GM04504 (cell line): ENCODE measurements around the gene CHRD.

Experiments
- DNase-seq: peaks from one replicate; pipeline ENCODE4 v3.0.0-alpha.2; 2012; ENCODE audit warnings: low read depth

The CHRD gene

DNA sequence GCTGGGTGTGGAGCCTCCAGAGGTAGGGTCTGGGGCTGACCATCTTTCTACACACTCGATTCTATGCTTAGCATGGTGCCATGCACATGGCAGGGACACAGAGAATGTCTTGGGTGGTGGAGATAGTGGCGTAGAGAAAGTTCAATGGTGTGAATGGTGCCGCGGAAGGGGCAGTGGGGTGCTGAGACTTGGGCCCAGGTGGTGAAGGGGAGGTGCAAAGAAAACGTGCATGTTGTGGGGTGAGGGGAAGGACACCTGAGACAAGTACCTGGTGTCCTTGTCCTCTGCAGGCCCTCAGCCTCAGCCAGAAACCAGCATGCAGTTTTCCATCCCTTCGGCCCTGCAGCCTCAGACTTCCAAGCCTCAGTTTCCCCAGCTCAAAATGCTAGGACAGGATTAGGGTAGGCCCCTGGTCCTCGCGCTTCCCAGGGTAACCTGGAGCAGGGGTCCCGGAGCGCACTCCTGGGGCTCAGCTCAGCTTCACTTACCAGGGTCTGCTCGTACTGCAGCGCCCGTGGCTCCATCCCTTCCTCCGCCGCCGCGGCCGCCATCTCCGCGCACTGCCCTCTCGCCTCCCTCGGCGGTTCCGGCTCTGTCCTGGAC is 18.8 kb upstream of the CHRD start:
- no peak for DNase-seq

DNA sequence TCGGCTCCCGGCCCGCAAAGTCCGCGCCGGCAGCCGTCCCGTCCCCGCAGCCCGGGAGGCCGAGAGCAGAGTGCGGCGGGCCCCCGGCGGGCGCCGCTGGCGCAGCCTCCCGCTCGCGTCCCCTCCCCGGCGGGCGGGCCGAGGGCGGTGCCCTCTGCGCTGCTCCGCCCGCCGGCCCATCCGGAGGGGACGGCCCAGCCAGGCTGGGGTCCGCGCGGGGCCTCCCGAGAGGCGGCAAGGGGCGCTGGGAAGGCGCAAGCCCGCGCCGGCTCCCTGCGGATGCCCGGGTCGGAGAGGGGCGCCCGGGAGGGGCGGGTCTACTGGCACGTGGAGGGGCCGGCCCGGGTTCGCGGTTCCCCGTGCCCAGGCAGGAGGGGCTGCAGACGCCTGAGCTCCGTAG is 18.3 kb upstream of the CHRD start, which contains the start of the genes CLCN2 and POLR2H:
CLCN2 (minus strand) TSS at position 74 of the 400 bp plus-strand sequence. CDS start 126 bp downstream, outside the sequence.
POLR2H (plus strand) TSS at position 179 of the 400 bp plus-strand sequence. CDS start 1,783 bp downstream, outside the sequence.
- no peak for DNase-seq

DNA sequence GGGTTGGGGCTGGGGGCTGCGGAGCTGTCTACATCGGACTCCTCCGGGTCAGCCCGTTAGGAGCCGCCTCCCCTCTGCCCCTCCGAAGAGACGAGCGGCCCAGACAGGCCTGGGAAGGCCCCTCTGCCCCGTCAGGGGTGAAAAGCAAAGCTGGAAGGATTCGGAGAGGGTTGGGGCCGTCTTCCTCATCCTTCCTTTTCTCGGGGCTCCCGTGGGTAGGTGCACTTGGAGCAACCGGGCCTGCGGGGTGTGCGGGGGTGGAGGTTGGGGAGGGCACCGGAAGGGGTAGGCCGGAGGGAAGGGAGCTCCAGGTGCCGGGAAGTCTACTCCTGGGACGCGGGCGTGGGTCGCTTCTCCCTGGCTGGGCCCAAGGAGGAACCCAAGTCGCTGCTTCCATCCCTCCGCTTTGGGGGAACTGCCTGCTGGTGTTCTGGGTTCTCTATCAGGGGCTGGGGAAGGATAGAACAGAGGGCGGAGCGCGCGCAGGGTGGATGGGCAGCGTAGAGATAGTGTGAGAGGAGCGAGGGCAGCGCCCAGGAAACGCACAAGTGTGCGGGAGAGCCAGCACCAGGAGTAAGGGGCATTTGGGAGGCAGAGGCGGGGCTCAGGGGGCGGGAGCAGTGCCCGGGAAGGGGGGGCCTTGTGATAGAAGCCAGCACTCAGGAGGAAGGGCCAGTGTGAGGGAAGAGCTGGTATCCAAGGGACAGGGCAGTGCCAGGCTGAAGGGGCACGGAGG is 17.8 kb upstream of the CHRD start:
- no peak for DNase-seq

DNA sequence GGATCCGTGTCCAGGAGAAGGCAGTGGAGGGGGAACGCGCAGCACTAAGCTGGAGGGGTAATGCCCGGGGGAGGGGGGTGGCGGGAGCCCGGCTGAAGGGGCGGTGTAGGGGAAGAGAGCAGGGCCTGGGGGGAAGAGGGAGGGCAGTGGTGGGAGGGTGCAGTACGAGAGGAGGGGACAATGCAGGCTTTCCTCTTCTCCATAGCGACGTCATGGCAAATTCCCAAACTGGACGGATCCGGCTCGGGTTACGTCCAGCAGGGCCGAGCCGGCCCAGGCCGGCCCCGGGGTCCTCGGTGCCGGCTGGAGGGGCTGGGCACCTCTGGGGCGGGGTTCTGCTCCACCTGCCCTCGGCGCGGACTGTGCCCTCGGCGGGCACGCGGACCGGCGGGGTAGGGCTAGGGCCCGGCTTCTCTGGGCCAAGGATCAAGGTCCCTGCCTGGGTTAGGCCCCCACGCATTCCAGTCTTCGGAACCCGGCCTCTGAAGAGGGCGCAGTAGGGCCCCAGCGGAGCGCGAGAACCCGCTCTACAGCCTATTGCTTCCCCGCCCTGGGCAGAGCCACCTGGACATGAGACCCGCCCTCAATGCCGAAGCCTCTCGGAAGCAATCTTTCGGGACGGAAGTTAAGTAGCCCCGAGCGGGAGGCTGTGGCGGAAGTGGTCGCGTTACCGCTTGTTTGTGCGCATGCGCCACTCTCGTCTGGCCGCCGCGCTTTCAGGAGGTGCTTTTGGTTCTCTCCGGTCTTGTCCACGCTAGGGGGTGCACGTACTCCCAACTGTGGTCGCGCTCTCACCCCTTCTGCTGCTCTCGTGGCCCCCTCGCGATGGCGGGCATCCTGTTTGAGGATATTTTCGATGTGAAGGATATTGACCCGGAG is 16.9 kb upstream of the CHRD start:
- peak; percentile 93 for DNase-seq

DNA sequence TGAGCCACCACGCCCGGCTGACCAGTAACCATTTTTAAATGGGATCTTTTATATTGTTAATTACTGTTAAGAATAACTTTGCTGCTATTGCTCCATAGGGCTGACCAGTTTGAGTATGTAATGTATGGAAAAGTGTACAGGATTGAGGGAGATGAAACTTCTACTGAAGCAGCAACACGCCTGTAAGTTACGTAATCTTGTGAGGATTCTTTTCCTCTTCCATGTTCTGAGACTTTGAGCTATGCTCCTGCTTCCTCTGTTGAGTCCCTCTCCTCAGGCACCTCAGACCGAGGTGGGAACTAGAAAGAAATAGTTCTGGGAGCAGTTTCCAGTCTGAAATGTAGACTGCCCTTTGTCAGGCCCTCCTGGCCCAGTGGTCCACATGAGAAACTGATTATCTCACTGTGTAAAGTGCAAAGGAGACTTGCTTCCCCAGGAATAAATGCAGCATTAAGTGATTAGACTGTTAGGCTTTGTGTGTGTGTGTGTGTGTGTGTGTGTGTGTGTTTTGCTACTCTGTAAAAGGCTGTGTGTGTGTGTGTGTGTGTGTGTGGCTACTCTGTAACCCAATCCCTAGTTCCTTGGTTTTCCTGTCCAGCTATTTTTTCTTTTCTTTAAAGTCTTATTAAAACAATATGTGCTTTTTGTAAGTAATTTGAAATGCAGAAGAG is 13.1 kb upstream of the CHRD start:
- DNase-seq, result no peak

DNA sequence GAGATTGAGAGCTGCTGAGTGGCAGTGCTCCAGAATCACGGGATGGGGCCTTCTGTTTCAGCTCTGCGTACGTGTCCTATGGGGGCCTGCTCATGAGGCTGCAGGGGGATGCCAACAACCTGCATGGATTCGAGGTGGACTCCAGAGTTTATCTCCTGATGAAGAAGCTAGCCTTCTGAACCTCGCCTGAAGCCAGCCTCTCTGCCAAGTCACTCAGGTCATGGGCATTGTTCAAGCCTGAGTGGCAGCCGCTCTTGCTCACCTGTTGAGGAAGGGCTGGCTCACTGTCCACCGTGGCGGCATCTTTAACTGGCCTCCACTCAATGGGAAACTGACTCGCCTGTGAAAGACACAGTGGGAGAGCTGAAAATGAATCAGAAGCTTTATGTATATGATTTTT is 11.7 kb upstream of the CHRD start:
- no peak for DNase-seq

DNA sequence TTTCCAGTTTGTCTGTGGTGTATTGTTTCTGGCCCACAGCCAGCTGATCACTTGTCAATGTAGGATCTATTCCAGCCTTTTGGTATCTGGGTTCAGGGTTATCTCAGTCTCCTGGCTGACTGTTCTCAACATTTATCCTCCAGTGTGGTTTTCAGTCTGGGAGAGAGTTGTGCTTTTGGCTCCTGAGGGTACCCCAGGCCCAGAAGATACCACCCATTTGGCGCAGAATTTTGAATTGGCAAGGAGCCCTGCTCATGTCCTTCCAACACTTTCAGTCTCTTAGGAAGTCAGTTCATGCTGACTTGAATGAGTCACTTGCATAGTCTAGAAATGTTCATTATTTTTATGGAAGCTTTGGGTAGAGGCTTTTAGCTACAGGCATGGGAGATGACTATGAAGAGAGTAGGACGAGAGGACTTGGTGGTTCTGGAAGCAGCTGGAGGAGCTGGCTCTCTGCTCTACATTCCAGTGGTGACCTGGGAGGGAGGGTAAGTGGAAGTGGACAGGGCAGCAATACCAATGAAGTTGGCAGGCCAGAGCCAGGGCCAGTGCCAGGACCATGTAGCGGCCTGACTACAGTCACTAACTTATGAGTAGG is 11.2 kb upstream of the CHRD start:
- no peak for DNase-seq

DNA sequence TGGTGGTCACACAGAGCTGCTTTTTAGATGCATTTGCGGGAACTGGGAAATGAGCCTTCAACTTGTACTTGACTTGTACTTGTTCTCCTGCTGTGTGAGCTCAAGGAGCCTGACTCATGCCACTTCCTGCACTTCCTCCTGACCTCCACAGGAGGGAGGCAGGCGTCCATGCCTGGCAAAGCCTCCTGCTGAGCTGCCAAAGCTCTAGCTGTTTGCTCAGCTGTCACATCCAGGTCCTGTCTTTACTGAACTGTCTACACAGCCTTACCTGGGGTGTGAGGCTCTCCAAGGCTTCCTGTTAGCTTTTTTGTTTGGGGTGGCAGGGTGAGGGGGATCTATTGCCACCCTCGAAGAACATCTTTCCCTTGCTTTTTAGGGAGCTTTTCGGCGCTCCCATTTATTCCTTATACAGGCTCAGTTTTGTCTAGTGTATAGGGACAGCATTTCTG is 8.3 kb upstream of the CHRD start:
- DNase-seq, result peak; percentile 74

DNA sequence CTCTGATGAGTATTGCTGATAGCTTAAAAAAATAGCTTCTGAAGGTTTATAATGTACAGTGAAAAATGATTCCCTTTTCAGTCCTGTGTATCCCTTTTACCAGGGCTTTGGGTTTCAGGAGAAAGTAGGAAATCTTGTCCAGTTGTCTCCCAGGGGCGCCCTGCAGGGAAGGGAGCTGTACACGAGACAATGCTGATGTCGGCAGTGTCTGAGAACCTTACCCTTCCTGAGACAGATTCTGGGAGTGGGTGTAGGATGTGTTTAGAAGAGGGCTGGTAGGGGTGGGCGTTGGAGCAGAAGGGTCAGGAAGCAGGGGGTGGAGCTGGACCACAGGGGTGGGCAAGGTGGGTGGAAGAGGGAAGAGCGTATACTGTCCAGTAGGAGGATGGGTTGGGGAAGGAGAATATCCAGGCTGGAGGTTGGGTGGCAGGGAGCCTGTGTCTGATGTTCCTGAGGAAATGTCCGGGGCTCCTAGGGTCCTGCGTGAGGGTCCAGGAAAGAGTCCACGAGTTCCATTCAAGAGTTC is 7.5 kb upstream of the CHRD start:
- DNase-seq, result no peak

DNA sequence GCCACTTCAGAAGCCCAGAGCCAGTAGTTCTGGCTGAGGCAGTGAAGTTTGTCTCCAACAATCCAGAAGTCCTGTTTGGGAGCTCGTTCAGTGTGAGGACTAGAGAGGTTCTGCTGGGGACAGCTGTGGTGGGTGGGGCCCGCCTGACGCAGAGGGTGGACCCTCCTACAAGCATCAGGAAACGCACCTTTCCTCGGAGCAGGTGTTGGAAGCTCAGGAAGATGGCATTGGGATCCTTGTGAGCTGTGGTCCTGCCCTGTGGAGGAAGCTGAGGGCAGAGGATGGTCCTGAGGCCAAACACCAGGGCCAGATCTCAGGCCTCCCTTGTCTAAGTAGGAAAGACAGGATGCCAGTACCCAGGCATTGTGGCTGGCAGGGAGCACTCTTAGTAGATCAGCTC is 6.9 kb upstream of the CHRD start:
- DNase-seq, result no peak

DNA sequence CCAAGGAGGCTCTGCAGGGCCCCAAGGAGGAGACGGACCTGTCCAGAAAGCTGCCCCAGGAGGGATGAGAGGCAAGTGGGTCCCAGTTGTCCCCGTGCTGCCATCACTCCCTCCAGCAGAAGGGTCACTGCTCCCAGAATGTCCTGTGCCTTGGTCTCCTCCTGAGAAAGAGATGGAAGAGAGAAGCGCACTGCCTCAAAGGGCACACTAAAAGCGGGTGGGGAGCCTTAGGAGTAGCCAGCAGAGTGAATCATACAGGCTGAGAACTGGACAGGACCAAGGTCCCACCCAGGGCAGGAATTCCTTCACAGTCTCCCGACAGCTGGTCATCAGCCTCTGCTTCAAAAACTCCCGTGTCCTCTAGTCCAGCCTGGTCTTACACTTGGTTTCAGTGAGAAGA is 6.4 kb upstream of the CHRD start:
- DNase-seq, result no peak

DNA sequence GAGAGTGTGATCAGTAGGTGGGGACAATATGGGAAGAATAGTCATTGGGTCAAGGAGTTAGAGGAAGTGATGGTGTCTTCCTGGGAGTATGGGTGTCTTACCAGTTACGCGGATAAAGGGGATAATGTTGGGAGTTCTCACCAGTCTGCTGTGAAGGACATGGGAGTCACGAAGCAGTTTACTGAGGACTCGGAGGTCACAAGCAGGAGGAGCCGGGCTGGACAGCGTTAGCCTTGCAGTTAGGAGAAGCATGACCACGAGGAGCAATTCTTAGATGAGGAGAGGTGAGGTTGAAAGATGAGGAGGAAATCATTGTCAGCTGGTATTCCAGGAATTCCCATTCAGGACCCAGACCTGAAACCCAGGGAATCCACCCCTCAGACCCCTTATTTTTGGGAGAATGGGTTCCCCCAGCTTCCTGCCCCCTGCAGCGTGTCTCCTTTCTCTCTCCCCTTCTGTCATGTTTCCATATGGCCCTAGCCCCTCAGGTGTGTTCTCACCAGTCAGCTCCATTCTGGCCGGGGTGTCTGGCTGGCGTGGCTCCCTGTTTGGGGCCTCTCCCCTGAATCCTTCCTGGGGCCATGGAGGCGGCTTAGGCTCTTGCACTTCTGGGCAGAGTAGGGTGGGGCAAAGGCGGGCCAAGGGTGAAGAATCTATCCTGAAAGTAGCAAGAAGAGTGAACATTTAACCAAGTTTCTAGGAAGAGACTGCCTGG is 4.0 kb upstream of the CHRD start:
- DNase-seq, result no peak

DNA sequence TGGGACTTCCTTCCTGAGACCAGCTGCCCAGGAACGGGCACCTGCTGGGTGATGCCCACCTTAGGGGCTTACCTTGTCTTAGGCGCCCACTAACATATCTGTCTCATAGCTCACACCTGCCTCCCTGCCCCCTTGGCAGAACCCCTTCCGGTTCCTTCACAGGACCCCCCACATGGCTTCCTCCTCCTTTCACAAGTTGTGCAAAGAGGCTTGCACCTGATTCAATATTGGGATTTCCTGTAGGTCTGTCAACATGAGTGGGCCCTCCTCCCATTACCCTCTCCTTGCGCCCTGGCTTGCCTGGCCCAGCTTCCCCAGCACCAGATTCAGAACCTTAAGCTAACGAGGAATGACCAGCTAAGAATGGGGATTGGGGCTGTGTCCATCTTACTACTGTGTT is 2.5 kb upstream of the CHRD start:
- no peak for DNase-seq

DNA sequence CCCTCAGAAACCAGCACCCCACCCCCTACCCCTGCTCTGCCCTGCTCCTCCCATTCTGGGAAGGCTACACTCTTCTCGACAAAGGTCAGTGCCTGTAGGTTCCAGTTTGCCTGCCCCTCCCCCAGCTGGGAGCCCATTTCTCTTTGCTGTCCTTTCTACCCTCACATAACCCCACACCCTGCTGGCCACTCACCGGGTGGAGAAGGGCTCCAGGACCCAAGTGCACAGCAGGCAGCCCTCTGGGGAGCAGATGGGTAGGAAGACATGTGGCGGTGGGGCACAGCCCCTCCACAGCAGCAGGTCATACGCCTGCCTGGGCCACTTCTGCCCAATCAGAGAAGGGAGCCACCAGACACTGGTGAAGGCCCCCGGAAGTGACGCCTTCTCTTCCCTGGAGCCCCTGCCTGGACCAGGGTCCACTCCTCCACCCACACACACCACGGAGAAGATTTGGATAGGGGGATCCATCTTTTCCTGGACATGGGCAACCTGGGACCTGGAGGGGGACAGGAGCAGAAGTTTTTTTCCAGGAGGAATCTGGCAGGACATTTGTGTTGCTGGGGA is 1.9 kb upstream of the CHRD start, which contains the start of gene THPO:
THPO (minus strand) TSS at position 326 of the 564 bp plus-strand sequence. CDS start 1,948 bp downstream, outside the sequence.
- DNase-seq, result no peak

DNA sequence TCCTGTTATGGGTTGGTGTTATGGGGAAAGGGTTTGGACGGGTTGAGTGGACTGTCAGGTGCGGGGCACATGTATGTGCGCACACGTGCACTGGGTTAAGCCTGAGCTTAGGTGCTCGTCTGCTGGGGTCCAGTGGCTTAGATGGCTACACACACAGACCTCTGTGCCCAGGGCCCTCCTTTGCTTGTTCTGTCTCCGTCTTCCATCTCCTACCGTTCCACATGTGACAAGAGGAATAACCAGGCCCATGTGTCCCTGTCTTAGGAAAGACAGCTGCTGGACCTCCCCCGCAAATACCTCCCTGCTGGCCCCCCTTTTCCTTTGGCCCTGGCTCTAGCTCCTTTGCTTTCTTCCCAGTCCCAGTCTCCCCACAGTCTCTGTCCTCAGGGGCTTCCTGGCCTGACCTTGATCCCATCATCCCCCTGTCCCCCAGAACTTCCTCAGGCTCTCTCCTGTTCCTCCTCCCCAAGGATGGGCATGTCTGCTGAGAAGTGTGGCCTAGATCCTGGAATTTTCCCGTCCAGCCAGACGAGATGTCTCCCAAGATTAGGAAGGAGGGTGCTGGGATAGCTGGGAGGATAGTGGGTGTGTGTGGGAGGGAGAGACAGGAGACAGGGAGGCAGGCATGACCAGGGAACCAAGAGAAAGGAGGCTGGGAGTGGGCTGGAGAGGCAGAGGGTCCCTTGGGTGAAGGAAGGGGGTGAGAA is 1.1 kb upstream of the CHRD start:
- no peak for DNase-seq

DNA sequence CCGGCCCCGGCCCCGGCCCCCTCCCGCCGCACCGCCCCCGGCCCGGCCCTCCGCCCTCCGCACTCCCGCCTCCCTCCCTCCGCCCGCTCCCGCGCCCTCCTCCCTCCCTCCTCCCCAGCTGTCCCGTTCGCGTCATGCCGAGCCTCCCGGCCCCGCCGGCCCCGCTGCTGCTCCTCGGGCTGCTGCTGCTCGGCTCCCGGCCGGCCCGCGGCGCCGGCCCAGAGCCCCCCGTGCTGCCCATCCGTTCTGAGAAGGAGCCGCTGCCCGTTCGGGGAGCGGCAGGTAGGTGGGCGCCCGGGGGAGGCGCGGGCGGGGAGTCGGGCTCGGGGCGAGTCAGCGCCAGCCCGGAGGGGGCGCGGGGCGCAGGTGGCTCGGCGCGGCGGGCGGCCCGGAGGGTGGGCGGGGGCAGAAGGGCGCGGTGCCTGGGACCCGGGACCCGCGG is 352 bp downstream of the CHRD start:
- DNase-seq, result no peak

DNA sequence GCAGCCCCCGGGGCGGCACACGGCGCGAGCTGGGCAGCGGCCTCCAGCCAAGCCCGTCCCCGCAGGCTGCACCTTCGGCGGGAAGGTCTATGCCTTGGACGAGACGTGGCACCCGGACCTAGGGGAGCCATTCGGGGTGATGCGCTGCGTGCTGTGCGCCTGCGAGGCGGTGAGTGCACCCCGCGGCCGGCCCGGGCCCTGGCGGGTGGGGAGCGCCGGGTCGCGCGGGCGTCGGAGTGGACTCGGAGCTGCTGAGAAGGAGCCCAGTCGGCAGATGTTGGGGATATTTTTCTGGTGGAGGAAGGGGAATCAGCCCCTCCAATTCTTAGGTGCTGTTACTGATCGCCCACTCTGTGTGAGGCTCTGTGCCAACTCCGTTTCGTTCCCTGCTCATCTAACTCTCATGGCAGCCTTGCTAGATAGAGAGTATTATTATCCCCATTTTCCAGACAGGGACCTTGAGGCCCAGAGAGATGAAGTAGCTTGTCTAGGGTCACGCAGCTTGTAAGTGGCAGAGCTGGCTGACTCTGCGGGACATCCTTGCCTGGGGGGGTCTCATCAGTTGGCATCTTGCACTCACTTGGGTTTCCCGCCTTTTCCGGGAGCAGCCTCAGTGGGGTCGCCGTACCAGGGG is 890 bp downstream of the CHRD start:
- no peak for DNase-seq

DNA sequence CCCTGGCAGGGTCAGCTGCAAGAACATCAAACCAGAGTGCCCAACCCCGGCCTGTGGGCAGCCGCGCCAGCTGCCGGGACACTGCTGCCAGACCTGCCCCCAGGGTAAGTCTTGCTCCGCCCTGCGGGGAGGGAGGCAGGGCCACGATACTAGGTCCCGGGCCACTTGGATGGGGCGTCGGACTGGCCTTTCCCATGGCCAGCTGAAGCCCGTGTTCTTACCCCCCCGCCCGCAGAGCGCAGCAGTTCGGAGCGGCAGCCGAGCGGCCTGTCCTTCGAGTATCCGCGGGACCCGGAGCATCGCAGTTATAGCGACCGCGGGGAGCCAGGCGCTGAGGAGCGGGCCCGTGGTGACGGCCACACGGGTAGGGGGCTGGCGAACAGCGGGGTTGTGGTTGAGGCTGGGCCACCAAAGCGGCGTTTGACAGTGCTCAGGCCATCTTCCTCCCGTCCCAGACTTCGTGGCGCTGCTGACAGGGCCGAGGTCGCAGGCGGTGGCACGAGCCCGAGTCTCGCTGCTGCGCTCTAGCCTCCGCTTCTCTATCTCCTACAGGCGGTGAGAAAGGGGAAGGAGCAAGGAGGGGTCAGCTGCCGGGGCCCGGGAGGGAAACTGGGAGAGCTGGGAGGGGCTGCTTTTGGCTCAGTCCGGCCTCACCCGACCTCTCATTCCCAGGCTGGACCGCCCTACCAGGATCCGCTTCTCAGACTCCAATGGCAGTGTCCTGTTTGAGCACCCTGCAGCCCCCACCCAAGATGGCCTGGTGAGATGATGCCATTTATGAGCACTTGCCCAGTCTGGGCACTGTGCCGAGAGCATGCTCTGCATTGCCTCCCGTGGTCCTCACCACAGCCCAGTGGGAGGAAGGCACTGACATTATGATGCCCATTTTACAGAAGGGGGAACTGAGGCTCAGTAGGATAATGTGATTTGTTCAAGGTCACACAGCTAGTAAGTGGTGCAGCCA is 1.7 kb downstream of the CHRD start:
- no peak for DNase-seq
